ENCODE measurements around the gene RAB15. TPM values are rescaled to one million over a fixed set of nuclear protein-coding genes. Genes with fewer than 3 reads are reported as not detected.

Gene RAB15
- total RNA-seq, 1 donor from 2014 or later = 4.9 TPM

GRCh38 chr14:64990296-64990695 is 18.2 kb upstream of the RAB15 start:
- no peak for DNase-seq

- DNase-seq = no peak
Measured at GRCh38 chr14:64987438-64987767, 15.3 kb upstream of the RAB15 start.

- peak; percentile 99 for DNase-seq
Measured at GRCh38 chr14:64986648-64987437, 14.7 kb upstream of the RAB15 start, which contains the start of gene FNTB. FNTB (plus strand) TSS chr14:64986895; CDS start chr14:64986954, 59 bp downstream.

- DNase-seq = peak; percentile 80
Measured at GRCh38 chr14:64983439-64984310, 11.5 kb upstream of the RAB15 start.

- no peak for DNase-seq
Measured at GRCh38 chr14:64979336-64980074, 7.4 kb upstream of the RAB15 start.

- DNase-seq = no peak
Measured at GRCh38 chr14:64974563-64974962, 2.4 kb upstream of the RAB15 start.

GRCh38 chr14:64973826-64974225 is 1.7 kb upstream of the RAB15 start:
- DNase-seq = no peak

GRCh38 chr14:64973026-64973442 is 898 bp upstream of the RAB15 start:
- DNase-seq = no peak

- peak; percentile 15 for DNase-seq
Measured at GRCh38 chr14:64971491-64971942, 619 bp downstream of the RAB15 start.

GRCh38 chr14:64970776-64971477 is 1.2 kb downstream of the RAB15 start:
- peak; percentile 66 for DNase-seq

- DNase-seq = peak; percentile 34
Measured at GRCh38 chr14:64970041-64970440, 2.1 kb downstream of the RAB15 start.

GRCh38 chr14:64968651-64969050 is 3.5 kb downstream of the RAB15 start:
- DNase-seq = no peak

- no peak for DNase-seq
Measured at GRCh38 chr14:64968167-64968566, 4.0 kb downstream of the RAB15 start.

- DNase-seq = peak; percentile 42
Measured at GRCh38 chr14:64966976-64967375, 5.2 kb downstream of the RAB15 start.

- DNase-seq = no peak
Measured at GRCh38 chr14:64965356-64966000, 6.7 kb downstream of the RAB15 start.

- no peak for DNase-seq
Measured at GRCh38 chr14:64963611-64964010, 8.5 kb downstream of the RAB15 start.

GRCh38 chr14:64960762-64961276 is 11.3 kb downstream of the RAB15 start:
- peak; percentile 46 for DNase-seq

GRCh38 chr14:64958743-64959142 is 13.4 kb downstream of the RAB15 start:
- no peak for DNase-seq

GRCh38 chr14:64958201-64958600 is 13.9 kb downstream of the RAB15 start:
- DNase-seq = no peak

- DNase-seq = no peak
Measured at GRCh38 chr14:64956697-64957406, 15.3 kb downstream of the RAB15 start.
